ENCODE data around the gene LDB2.
A peak's percentile ranks its signal among the peaks of the same experiment; 100 is the strongest.

LDB2 gene

DNA sequence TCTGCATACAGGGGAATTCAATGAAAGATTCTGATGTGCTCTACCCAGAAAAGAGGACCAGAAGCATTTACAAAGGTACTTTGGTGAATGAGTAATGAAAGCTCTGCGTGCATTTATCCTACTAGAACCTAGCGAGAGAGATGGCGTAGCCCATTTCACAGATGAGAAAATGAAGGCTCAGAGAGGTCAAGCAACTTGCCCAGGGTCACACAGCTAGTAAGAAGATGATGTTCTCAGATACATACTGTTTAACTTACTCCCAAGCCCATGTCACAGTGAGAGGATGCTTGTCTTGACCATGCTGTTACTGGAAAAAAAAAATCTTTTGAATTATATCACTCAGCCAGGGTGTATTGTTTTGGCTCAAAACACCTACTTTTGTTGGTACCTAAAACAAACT lies 317.3 kb downstream of the LDB2 start:
- H3K4me3 ChIP-seq (ENCODE audit: low read depth, low read length): no peak overlapping the region
- in situ Hi-C loops (cut with HindIII; ENCODE audit: low sequenced_read_pairs): no loop called here
- no peak for DNase-seq (ENCODE audit: low read depth, low spot score)
- TF ChIP-seq, protein P1, sequence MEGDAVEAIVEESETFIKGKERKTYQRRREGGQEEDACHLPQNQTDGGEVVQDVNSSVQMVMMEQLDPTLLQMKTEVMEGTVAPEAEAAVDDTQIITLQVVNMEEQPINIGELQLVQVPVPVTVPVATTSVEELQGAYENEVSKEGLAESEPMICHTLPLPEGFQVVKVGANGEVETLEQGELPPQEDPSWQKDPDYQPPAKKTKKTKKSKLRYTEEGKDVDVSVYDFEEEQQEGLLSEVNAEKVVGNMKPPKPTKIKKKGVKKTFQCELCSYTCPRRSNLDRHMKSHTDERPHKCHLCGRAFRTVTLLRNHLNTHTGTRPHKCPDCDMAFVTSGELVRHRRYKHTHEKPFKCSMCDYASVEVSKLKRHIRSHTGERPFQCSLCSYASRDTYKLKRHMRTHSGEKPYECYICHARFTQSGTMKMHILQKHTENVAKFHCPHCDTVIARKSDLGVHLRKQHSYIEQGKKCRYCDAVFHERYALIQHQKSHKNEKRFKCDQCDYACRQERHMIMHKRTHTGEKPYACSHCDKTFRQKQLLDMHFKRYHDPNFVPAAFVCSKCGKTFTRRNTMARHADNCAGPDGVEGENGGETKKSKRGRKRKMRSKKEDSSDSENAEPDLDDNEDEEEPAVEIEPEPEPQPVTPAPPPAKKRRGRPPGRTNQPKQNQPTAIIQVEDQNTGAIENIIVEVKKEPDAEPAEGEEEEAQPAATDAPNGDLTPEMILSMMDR (IDR thresholded peaks at IDR 0.05; ENCODE audit: low read depth, low read length): no peak

DNA sequence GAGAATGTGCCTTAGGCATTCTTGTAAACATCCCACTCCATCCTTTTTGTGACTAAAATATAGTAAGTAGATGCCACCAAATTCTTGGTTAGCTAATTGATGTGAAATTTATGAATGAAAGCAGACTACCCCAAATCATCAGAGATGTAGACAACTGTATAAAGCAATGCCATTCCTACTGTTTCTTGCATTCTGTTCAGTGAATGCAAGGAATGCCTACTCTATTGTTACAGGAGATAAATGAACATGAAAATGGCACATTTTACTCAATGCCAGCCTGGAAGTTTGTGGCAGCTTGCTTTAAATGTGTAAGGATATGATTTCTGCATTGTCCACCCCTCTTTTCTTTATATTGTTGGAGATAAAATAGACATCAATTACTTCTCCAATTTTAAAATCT lies 317.9 kb downstream of the LDB2 start:
- in situ Hi-C loops (cut with HindIII; ENCODE audit: low sequenced_read_pairs): no loop called here
- TF ChIP-seq, protein P1 (IDR thresholded peaks at IDR 0.05; ENCODE audit: low read depth, low read length): no peak
- no peak for DNase-seq (ENCODE audit: low read depth, low spot score)
- H3K4me3 ChIP-seq (ENCODE audit: low read depth, low read length): no peak overlapping the region

GRCh38 chr4:16579866-16580265 lies 318.6 kb downstream of the LDB2 start:
- TF ChIP-seq, protein P1 (IDR thresholded peaks at IDR 0.05; ENCODE audit: low read depth, low read length): no peak
- in situ Hi-C loops (cut with HindIII; ENCODE audit: low sequenced_read_pairs): no loop called here
- DNase-seq (ENCODE audit: low read depth, low spot score): peak; percentile 34
- H3K4me3 ChIP-seq (ENCODE audit: low read depth, low read length): no peak overlapping the region

GRCh38 chr4:16577177-16577576 lies 321.3 kb downstream of the LDB2 start:
- TF ChIP-seq, protein P1 (IDR thresholded peaks at IDR 0.05; ENCODE audit: low read depth, low read length): no peak
- no peak overlapping the region for H3K4me3 ChIP-seq (ENCODE audit: low read depth, low read length)
- no peak for DNase-seq (ENCODE audit: low read depth, low spot score)
- in situ Hi-C loops (cut with HindIII; ENCODE audit: low sequenced_read_pairs): no loop called here

GRCh38 chr4:16574981-16575380 lies 323.5 kb downstream of the LDB2 start:
- TF ChIP-seq, protein P1 (IDR thresholded peaks at IDR 0.05; ENCODE audit: low read depth, low read length): no peak
- in situ Hi-C loops (cut with HindIII; ENCODE audit: low sequenced_read_pairs): no loop called here
- DNase-seq (ENCODE audit: low read depth, low spot score): no peak
- H3K4me3 ChIP-seq (ENCODE audit: low read depth, low read length): no peak overlapping the region

DNA sequence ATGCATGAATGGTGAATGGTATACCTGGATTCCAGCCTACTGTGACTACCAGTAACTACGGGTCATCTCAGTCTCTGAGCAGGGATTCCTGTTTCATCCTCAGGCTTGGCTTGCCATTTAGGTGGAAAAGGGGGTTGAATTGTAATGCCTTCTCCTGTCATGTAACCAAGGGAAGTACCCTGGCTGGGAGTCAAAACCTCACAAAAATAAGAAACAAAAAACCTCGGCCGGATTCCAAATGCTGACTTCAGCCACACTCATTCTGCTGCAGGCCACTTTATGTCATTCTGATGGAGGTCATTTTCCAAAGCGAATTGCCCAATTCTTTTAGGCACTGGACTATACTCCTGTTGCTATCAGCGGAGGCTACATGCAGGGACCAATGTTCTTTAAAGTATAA lies 324.7 kb downstream of the LDB2 start:
- TF ChIP-seq, protein P1 (IDR thresholded peaks at IDR 0.05; ENCODE audit: low read depth, low read length): no peak
- DNase-seq (ENCODE audit: low read depth, low spot score): peak; percentile 80
- in situ Hi-C loops (cut with HindIII; ENCODE audit: low sequenced_read_pairs): no loop called here
- no peak overlapping the region for H3K4me3 ChIP-seq (ENCODE audit: low read depth, low read length)

DNA sequence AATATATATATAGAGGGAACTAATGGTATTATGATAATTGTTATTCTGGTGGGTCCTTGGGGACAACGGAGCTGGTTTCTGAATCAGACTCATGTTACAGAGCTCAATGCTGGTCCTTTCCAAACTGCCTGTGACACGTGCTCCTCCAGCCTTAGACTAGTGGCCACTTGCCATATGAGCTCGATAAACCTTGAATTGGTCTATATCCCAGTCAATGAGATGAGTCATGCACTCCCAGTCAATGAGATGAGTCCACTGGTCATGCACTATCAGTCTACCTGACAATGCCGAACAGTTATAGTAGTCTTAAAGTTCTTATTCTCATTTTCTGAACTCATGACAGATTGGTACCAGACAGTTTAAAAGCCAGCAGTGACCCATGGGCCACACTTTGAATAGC lies 325.2 kb downstream of the LDB2 start:
- TF ChIP-seq, protein P1 (IDR thresholded peaks at IDR 0.05; ENCODE audit: low read depth, low read length): no peak
- no peak overlapping the region for H3K4me3 ChIP-seq (ENCODE audit: low read depth, low read length)
- in situ Hi-C loops (cut with HindIII; ENCODE audit: low sequenced_read_pairs): no loop called here
- DNase-seq (ENCODE audit: low read depth, low spot score): peak; percentile 46
